ENCODE data around the gene GPR132. TPM values are rescaled to one million over a fixed set of nuclear protein-coding genes. Genes with fewer than 3 reads are reported as not detected.

The GPR132 gene
- total RNA-seq, 1 experiment from 2014 or later: 0.20 TPM

DNA sequence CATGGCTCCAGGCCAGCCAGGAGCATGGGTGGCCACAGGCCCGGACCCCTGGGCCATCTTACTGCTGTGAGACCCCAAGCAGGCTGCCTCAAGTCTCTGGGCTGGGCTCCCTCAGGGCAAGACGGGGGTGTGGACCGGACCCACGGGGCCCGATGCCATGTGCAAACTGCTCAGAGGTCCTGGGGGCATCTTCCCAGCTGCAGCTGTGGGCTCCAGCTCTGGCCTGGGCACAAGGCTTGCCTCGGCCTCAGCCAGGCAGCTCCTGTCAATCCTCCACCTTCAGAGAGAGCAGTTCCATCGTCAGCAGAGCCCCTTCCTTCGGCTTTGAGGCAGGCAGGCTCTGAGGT lies 12.4 kb upstream of the GPR132 start:
- Mint-ChIP-seq H3K27me3 (ENCODE audit: low read depth) (peaks cover 28% of the 10 kb centered on the region), H3K9me3 (peaks cover 10% of the 10 kb centered on the region in 2 experiments), H3K4me3 (no peak overlapping the region), H3K36me3 (ENCODE audit: insufficient read depth in 1 of 3, low read depth in 3 of 3) (peaks cover 0 to 4% (median 2%) of the 10 kb centered on the region in 3 experiments; a peak in 3 of 7 replicates), H3K4me1 (peaks cover 8 to 23% of the 10 kb centered on the region in 2 experiments), H3K27ac (0 out of 7 replicates have a peak overlapping the region, but pooled peaks of 1 of the 3 experiments have one; percentile 5)
- no peak overlapping the region for H3K27ac ChIP-seq (ENCODE audit: insufficient read length, low read depth, low read length)
- no peaks in the 10 kb centered on the region for H4K20me1 ChIP-seq (ENCODE audit: control insufficient read depth, insufficient read depth, insufficient read length)
- no peak overlapping the region for H2BK20ac ChIP-seq (ENCODE audit: low read depth, low read length, poor library complexity, severe bottlenecking)
- no peak overlapping the region for H4K5ac ChIP-seq (ENCODE audit: insufficient read length, low read depth, low read length)
- H3K23ac ChIP-seq (ENCODE audit: insufficient read length, low read depth, low read length): no peak overlapping the region
- H3K9ac ChIP-seq (ENCODE audit: extremely low read depth, insufficient read length, low read length): no peak overlapping the region
- H2BK12ac ChIP-seq (ENCODE audit: insufficient read length, low read depth, low read length): no peak overlapping the region
- no peak overlapping the region for H3K56ac ChIP-seq (ENCODE audit: insufficient read length, low read depth, low read length)
- H2BK15ac ChIP-seq (ENCODE audit: low read depth, low read length): no peak overlapping the region
- no peak overlapping the region for H3T11ph ChIP-seq (ENCODE audit: low read length)
- no peak overlapping the region for H3K4ac ChIP-seq (ENCODE audit: low read depth, low read length)
- H4K8ac ChIP-seq (replicated peaks; ENCODE audit: insufficient read length, low read depth, low read length): no peak overlapping the region
- H3K23me2 ChIP-seq (ENCODE audit: insufficient read length, low read depth, low read length, poor library complexity, severe bottlenecking): no peaks in the 10 kb centered on the region
- WGBS (ENCODE audit: extremely low coverage, insufficient read length, low lambda C conversion rate): no CpG with 5 or more reads among the region's 8 CpGs
- no peak for TF ChIP-seq CTCF (conservative IDR thresholded peaks at IDR 0.05)
- H2AFZ ChIP-seq (ENCODE audit: low read length): no peak overlapping the region
- no peak overlapping the region for H3K14ac ChIP-seq (ENCODE audit: insufficient read depth, low read length)
- DNase-seq: no peak
- no peaks in the 10 kb centered on the region for H3K9me3 ChIP-seq (ENCODE audit: control insufficient read depth, low read depth, low read length)
- no peaks in the 10 kb centered on the region; the same call in 1 of the 2 replicates for H3K4me1 ChIP-seq (ENCODE audit: insufficient read depth, low read length)
- H3K18ac ChIP-seq (ENCODE audit: insufficient read length, low read depth, low read length): no peak overlapping the region
- H3K79me2 ChIP-seq (ENCODE audit: insufficient read depth, low read length): no peaks in the 10 kb centered on the region
- no peak overlapping the region for H4K91ac ChIP-seq (ENCODE audit: insufficient read length, low read depth, low read length)
- no peaks in the 10 kb centered on the region for H3K79me1 ChIP-seq (ENCODE audit: insufficient read depth, low read depth, low read length, poor library complexity, severe bottlenecking)
- H2BK5ac ChIP-seq (ENCODE audit: insufficient read length, low read length): no peak overlapping the region
- H3K27me3 ChIP-seq (ENCODE audit: insufficient read depth, low read length): no peaks in the 10 kb centered on the region
- H2AK5ac ChIP-seq (ENCODE audit: insufficient read length, low read length): no peak overlapping the region
- no peak overlapping the region for H2BK120ac ChIP-seq (ENCODE audit: low read depth, low read length, poor library complexity, severe bottlenecking)
- no peak overlapping the region for H3K4me2 ChIP-seq (ENCODE audit: insufficient read depth, insufficient read length, low read length)

All from H9 (cell line).